Kidney (tissue), 14 donors: ENCODE results near the gene TOX4. TPM values are rescaled to one million over a fixed set of nuclear protein-coding genes. Genes with fewer than 3 reads are reported as not detected.

Source experiments
- DNase-seq, 5 donors: peaks; one replicate each; pipeline ENCODE4 v3.0.0-alpha.2; 2013 to 2020
- FAIRE-seq: peaks from 2 replicates; lab custom pipeline; 2012; peaks lifted over from hg19 to GRCh38; lab: Jason Lieb, UNC
- H3K27ac ChIP-seq, 2 donors: one replicate each; pipeline ENCODE4 v1.7.0; 2013; ENCODE audit warnings: low read depth in 2 of 2, low read length in 2 of 2, inconsistent platforms in 1 of 2
- H3K27me3 ChIP-seq: one replicate; pipeline ENCODE4 v1.7.1; 2013; ENCODE audit warnings: low read length, inconsistent platforms; ENCODE audit not compliant: control insufficient read depth, insufficient read depth
- H3K36me3 ChIP-seq, 3 donors: one replicate each; pipeline versions ENCODE4 v1.7.0 to v1.7.1; 2013; ENCODE audit warnings: low read length in 3 of 3, control low read depth in 1 of 3, inconsistent platforms in 1 of 3; ENCODE audit not compliant: insufficient read depth in 3 of 3, control insufficient read depth in 2 of 3
- H3K4me1 ChIP-seq, 3 donors: one replicate each; pipeline versions ENCODE4 v1.7.0 to v1.7.1; 2013; ENCODE audit warnings: low read length in 3 of 3, inconsistent platforms in 1 of 3, low read depth in 1 of 3; ENCODE audit not compliant: control insufficient read depth in 2 of 3, insufficient read depth in 2 of 3
- H3K4me3 ChIP-seq, 3 donors: one replicate each; pipeline versions ENCODE4 v1.7.0 to v1.8.1; 2013; ENCODE audit warnings: low read length in 3 of 3, control low read depth in 1 of 3, inconsistent platforms in 1 of 3
- H3K9ac ChIP-seq, 3 donors: one replicate each; pipeline versions ENCODE4 v1.7.0 to v1.7.1; 2013; ENCODE audit warnings: low read length in 3 of 3, control low read depth in 1 of 3, inconsistent platforms in 1 of 3
- H3K9me3 ChIP-seq, 3 donors: one replicate each; pipeline versions ENCODE4 v1.7.0 to v1.7.1; 2013; ENCODE audit warnings: low read length in 3 of 3, control low read depth in 1 of 3, inconsistent platforms in 1 of 3; ENCODE audit not compliant: control insufficient read depth in 2 of 3, insufficient read depth in 1 of 3
- intact Hi-C: fragments of 100-400 bp; cut with DNase I; formaldehyde crosslinking; loops from one replicate; pipeline ENCODE4 v1.11.1; 2022
- polyA plus RNA-seq: library from polyadenylated mRNA; stranded (reverse); fragments of 350-450 nt; fragmentation: Illumina TruSeq; extraction: RNeasy Lipid Tissue Mini Kit (QIAGEN cat#74804); gene quantifications from one replicate; pipeline ENCODE4 v1.2.3, GENCODE V29; 2014; ENCODE audit warnings: low read depth, low replicate concordance; ENCODE audit not compliant: insufficient read depth
- total RNA-seq: library from RNA; stranded (reverse); fragmentation: NEBNext Ultra II Directional; extraction: Animal tissue kit (Norgen Biotek cat#: 25700); gene quantifications from one replicate; pipeline ENCODE4 v1.2.1, GENCODE V29; 2021
- TF ChIP-seq, protein P1 (sequence below): IDR thresholded peaks from 3 replicates; pipeline ENCODE4 v1.5.1; 2012; ENCODE audit warnings: mild to moderate bottlenecking, moderate library complexity, borderline replicate concordance; ENCODE audit not compliant: insufficient read depth; ENCODE audit errors: extremely low read depth
- donor health status: control.
- donor health status: control.
- donor health status: control.
- donor health status: control.
- donor health status: control.
- donor health status: DM: yes; HTN: yes; CAD: no.
- donor health status: Normal renal cell carcinoma (clear cell type).

Gene TOX4
- total and polyA plus RNA-seq, 2 donors from 2014 or later: 31.0 to 75.9 TPM

DNA sequence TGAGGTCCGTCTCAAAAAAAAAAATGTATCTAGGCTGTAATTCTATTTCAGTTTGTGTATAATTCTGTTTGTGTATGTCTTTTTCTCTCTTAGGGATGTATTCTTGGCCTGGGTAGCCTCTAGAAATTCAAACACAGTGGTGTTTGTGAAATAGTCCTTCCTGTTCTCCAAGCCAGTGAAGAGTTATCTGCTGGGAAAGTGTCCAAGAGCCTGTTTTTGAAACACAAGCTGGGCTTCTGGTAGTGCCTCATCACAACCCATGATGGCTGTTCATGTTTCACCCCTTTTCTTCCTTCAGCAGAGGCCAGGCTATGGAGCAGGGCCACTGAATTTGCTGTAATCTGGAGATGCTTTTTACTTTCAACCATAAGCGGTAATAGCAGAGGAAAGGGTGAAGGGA lies 19.5 kb downstream of the TOX4 start:
- peaks cover 24 to 56% (median 45%) of the 10 kb centered on the region in 3 donors for H3K36me3 ChIP-seq
- no peak overlapping the region for H3K27ac ChIP-seq
- no peaks in the 10 kb centered on the region for H3K9me3 ChIP-seq
- TF ChIP-seq, protein P1, sequence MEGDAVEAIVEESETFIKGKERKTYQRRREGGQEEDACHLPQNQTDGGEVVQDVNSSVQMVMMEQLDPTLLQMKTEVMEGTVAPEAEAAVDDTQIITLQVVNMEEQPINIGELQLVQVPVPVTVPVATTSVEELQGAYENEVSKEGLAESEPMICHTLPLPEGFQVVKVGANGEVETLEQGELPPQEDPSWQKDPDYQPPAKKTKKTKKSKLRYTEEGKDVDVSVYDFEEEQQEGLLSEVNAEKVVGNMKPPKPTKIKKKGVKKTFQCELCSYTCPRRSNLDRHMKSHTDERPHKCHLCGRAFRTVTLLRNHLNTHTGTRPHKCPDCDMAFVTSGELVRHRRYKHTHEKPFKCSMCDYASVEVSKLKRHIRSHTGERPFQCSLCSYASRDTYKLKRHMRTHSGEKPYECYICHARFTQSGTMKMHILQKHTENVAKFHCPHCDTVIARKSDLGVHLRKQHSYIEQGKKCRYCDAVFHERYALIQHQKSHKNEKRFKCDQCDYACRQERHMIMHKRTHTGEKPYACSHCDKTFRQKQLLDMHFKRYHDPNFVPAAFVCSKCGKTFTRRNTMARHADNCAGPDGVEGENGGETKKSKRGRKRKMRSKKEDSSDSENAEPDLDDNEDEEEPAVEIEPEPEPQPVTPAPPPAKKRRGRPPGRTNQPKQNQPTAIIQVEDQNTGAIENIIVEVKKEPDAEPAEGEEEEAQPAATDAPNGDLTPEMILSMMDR: no peak
- intact Hi-C loops: no loop called here
- FAIRE-seq (no peak), DNase-seq (no peak)
- no peaks in the 10 kb centered on the region for H3K27me3 ChIP-seq
- H3K9ac ChIP-seq: no peak overlapping the region
- H3K4me1 ChIP-seq: no peaks in the 10 kb centered on the region
- no peak overlapping the region for H3K4me3 ChIP-seq

DNA sequence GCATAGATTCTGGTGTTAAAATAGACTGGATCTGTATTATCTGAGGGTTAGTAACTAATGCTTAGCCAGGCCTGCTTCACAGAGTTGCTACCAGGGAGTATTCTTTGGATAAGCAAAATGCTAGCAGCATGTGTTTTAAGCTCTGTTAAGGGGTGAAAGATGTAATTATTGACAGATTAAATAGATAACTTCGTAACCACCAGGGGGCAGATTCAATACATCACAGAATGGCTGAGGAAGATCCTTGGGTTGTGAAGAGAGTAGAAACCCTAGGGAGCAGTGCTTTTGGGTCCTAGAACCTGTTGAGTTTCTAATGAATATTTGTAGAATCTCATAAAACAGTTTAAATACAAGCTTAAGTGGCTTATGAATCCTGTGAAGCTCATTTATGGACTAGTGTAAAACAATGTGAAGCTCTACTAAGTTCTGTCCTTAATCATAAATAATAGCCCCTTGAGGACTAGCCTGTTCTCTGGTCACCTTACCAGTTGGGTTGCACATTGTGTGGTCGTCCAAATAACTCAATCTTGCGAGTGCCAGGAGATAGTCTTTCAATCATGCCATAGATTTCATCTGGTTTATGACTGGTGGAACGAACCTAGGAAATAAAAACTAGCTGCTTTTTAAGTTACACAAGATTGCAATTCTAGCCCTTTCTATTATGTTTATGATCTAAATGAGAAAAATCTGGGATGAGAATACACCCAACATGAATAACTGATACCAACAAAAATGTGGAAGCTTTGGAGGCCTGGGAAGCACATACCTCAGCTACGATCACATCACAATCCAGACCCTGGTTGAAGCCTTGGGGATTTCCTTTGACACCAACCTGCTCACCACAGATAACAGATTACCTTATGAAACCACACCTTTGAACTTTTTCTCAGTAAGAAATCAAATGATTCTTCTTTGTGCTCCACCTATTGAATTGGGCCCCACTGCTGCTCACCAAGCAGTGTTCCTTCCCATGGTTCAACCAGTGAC lies 21.8 kb downstream of the TOX4 start:
- H3K36me3 ChIP-seq: peaks cover 24 to 60% (median 50%) of the 10 kb centered on the region in 3 donors

DNA sequence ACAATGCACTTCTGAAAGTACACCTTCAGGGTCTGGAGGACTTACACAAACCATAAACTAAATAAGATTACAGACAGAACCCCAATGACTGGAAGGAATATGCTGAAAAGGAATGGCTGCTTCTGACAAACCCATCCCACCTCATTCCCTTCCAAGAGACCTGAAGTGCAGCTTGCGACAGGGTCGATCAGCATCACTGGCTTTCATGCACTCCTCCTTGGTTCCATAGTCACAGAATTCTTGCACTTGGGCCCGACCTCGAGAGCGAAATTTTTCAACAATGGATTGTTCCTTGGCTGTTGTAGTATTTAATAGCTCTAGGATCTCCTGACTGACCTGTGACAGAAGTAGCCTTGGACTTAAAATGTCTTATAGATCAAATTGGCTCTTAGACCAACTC lies 24.6 kb downstream of the TOX4 start:
- TF ChIP-seq, protein P1: no peak
- FAIRE-seq: no peak
- Histone ChIP-seq H3K36me3 (peaks cover 17 to 45% (median 39%) of the 10 kb centered on the region in 3 donors), H3K4me3 (no peak overlapping the region), H3K27ac (no peak overlapping the region), H3K4me1 (no peaks in the 10 kb centered on the region), H3K9ac (no peak overlapping the region), H3K27me3 (no peaks in the 10 kb centered on the region), H3K9me3 (no peaks in the 10 kb centered on the region)
- no peak for DNase-seq
- intact Hi-C loops: no loop called here

More for the DNA sequence above, 21.8 kb downstream of the TOX4 start:
- intact Hi-C loops: no loop called here
- Histone ChIP-seq H3K4me1 (no peaks in the 10 kb centered on the region), H3K9me3 (no peaks in the 10 kb centered on the region), H3K27ac (no peak overlapping the region), H3K9ac (no peak overlapping the region), H3K4me3 (no peak overlapping the region), H3K27me3 (no peaks in the 10 kb centered on the region)
- FAIRE-seq: no peak
- TF ChIP-seq, protein P1: peak; percentile 22
- DNase-seq: peak in 3 of 5 donors; percentile 31 to 83 (median 71)
